ENCODE data around the gene ALKBH4. TPM values are rescaled to one million over a fixed set of nuclear protein-coding genes. Genes with fewer than 3 reads are reported as not detected.
"Not testable (repeated sequence)": the region's sequence is repeated elsewhere in the genome, so short reads cannot be mapped to it uniquely, and the experiment has no call there.

Gene ALKBH4
- 10 to 100 TPM in 1 of 2 donors, 1 to 10 TPM in 1; 9.1 to 11.8 TPM for total RNA-seq

- Mint-ChIP-seq H3K27ac (peak within 1 kb of the TSS; percentile 79), H3K4me3 (peak within 1 kb of the TSS; percentile 94 to 96), H3K4me1 (ENCODE audit: low read depth) (peaks cover 37% of the 10 kb centered on the region), H3K27me3 (ENCODE audit: low read depth) (no peaks in the 10 kb centered on the region), H3K36me3 (ENCODE audit: insufficient read depth in 2 of 2) (peaks cover 0 to 2% of the 10 kb centered on the region in 2 donors), H3K9me3 (no peaks in the 10 kb centered on the region)
- DNase-seq: peak; percentile 98
- peak; percentile 96 for ATAC-seq (replicated peaks in 1 of 2)
These were observed at the start of gene ALKBH4, which contains the start of gene LRWD1 for GRCh38 chr7:102464577-102465280. Gene ALKBH4 (minus strand): TSS chr7:102464863. CDS start chr7:102464836, 27 bp downstream. Gene LRWD1 (plus strand): TSS chr7:102464984. CDS start chr7:102465081, 97 bp downstream.

- H3K4me1 Mint-ChIP-seq (ENCODE audit: low read depth); ATAC-seq (replicated peaks in 1 of 2); H3K27ac Mint-ChIP-seq; H3K27me3 Mint-ChIP-seq (ENCODE audit: low read depth); DNase-seq; H3K9me3 Mint-ChIP-seq; H3K36me3 Mint-ChIP-seq (ENCODE audit: insufficient read depth in 2 of 2): not testable (repeated sequence)
- H3K4me3 Mint-ChIP-seq: peak overlapping the region in 1 of 2 donors; percentile 55
These were observed 48.1 kb upstream of the ALKBH4 start for GRCh38 chr7:102512642-102513221.

GRCh38 chr7:102511860-102512522 is 47.3 kb upstream of the ALKBH4 start:
- not testable (repeated sequence) for H3K36me3 Mint-ChIP-seq (ENCODE audit: insufficient read depth in 2 of 2); DNase-seq; H3K27ac Mint-ChIP-seq; H3K4me1 Mint-ChIP-seq (ENCODE audit: low read depth); H3K9me3 Mint-ChIP-seq; H3K27me3 Mint-ChIP-seq (ENCODE audit: low read depth)
- peak overlapping the region in 1 of 2 donors; percentile 55 for H3K4me3 Mint-ChIP-seq
- peak; percentile 79 to 80 for ATAC-seq (replicated peaks in 1 of 2)

GRCh38 chr7:102510575-102510974 is 45.9 kb upstream of the ALKBH4 start:
- not testable (repeated sequence) for H3K9me3 Mint-ChIP-seq; ATAC-seq (replicated peaks in 1 of 2); H3K36me3 Mint-ChIP-seq (ENCODE audit: insufficient read depth in 2 of 2); H3K4me3 Mint-ChIP-seq; DNase-seq; H3K27me3 Mint-ChIP-seq (ENCODE audit: low read depth); H3K27ac Mint-ChIP-seq; H3K4me1 Mint-ChIP-seq (ENCODE audit: low read depth)

DNA sequence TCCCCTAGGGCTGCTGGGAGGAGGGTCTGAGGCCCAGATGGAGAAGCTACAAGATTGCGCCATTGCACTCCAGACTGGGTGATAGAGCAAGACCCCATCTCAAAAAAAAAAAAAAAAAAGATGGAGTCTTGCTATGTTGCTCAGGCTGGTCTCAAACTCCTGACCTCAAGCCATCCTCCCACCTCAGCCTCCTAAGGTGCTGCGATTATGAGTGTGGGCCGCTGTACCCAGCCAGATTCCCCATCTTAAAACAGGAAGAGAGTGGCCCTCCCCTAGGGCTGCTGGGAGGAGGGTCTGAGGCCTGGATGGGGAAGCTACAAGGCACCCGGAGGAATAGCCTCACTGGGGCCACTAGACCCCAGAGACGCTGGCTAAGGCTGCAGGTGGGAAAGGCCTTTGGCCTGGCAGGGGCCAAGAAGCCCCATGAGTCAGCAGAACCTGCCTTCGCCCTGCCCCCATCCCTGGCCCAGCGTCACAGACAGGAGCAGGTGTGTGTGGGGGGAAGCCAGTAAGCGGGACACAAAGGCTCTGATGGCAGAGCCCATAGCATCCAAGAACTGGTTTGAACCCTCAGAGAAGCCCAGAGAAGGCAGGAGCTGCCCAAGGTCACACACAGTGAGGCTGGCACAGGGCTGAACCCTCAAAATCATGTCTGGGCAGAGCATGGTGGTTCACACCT is 42.9 kb upstream of the ALKBH4 start:
- H3K9me3 Mint-ChIP-seq; H3K27ac Mint-ChIP-seq; H3K4me1 Mint-ChIP-seq (ENCODE audit: low read depth); H3K36me3 Mint-ChIP-seq (ENCODE audit: insufficient read depth in 2 of 2); H3K27me3 Mint-ChIP-seq (ENCODE audit: low read depth); ATAC-seq (replicated peaks in 1 of 2); H3K4me3 Mint-ChIP-seq: not testable (repeated sequence)
- DNase-seq: peak in 1 of 2 donors; percentile 0

- H3K27me3 Mint-ChIP-seq (ENCODE audit: low read depth); H3K4me1 Mint-ChIP-seq (ENCODE audit: low read depth); H3K9me3 Mint-ChIP-seq; H3K4me3 Mint-ChIP-seq; H3K36me3 Mint-ChIP-seq (ENCODE audit: insufficient read depth in 2 of 2); H3K27ac Mint-ChIP-seq: not testable (repeated sequence)
- DNase-seq: peak in 1 of 2 donors; percentile 2
- ATAC-seq (replicated peaks in 1 of 2): peak in 1 of 2 donors; percentile 15
These were observed 40.9 kb upstream of the ALKBH4 start for GRCh38 chr7:102505298-102506185.

DNA sequence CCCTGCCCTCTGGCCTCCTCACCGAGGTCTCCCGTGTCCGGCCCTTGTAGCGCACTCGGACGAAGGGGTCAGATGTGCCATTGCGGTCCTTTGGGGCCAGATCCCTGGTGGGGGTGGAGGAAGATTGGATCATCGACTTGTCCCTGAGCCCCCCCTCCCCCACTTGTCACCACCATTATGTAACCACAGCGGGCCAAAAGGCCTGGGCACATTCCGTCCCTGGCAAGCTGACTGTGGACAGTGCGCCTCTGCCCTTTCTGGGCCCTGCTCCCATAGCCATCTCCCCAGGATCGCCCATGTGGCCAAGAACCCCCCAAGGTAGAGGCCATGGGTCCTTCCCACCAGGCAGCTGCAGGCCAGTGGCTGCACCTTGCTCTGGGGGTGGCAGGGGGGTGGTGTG is 38.5 kb upstream of the ALKBH4 start:
- ATAC-seq (replicated peaks in 1 of 2): not testable (repeated sequence)

GRCh38 chr7:102498321-102498720 is 33.7 kb upstream of the ALKBH4 start:
- not testable (repeated sequence) for H3K9me3 Mint-ChIP-seq; H3K27me3 Mint-ChIP-seq (ENCODE audit: low read depth); H3K27ac Mint-ChIP-seq; H3K4me1 Mint-ChIP-seq (ENCODE audit: low read depth); DNase-seq; ATAC-seq (replicated peaks in 1 of 2); H3K4me3 Mint-ChIP-seq; H3K36me3 Mint-ChIP-seq (ENCODE audit: insufficient read depth in 2 of 2)

More for the DNA sequence above, 38.5 kb upstream of the ALKBH4 start:
- not testable (repeated sequence) for H3K27ac Mint-ChIP-seq; H3K4me1 Mint-ChIP-seq (ENCODE audit: low read depth); H3K4me3 Mint-ChIP-seq; DNase-seq; H3K36me3 Mint-ChIP-seq (ENCODE audit: insufficient read depth in 2 of 2); H3K27me3 Mint-ChIP-seq (ENCODE audit: low read depth); H3K9me3 Mint-ChIP-seq

- not testable (repeated sequence) for H3K4me1 Mint-ChIP-seq (ENCODE audit: low read depth); H3K27ac Mint-ChIP-seq; H3K9me3 Mint-ChIP-seq; ATAC-seq (replicated peaks in 1 of 2); H3K4me3 Mint-ChIP-seq; H3K27me3 Mint-ChIP-seq (ENCODE audit: low read depth); DNase-seq; H3K36me3 Mint-ChIP-seq (ENCODE audit: insufficient read depth in 2 of 2)
These were observed 32.6 kb upstream of the ALKBH4 start for GRCh38 chr7:102497308-102497707.

DNA sequence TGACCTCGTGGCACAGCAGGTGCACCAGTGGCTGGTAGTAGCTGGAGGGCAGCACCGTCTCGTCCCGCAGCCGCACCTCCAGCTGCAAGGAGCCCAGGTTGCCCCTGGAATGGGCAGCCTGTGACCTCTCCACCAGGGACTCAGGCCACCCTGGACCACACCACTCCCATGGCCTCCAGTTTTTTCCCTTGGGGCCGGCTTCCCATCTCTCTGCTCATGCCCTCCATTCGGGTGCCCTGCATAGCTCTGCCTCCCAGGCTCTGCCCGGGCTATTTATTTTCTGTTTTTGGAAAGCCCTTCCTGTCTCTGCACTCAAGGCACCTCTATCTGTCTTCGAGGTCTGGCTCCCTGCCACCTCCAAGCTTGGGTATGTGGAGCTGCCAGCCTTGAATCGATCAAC is 32.2 kb upstream of the ALKBH4 start:
- not testable (repeated sequence) for H3K36me3 Mint-ChIP-seq (ENCODE audit: insufficient read depth in 2 of 2); H3K9me3 Mint-ChIP-seq; H3K27me3 Mint-ChIP-seq (ENCODE audit: low read depth); H3K27ac Mint-ChIP-seq; ATAC-seq (replicated peaks in 1 of 2); H3K4me3 Mint-ChIP-seq; H3K4me1 Mint-ChIP-seq (ENCODE audit: low read depth); DNase-seq

- H3K4me3 Mint-ChIP-seq; H3K4me1 Mint-ChIP-seq (ENCODE audit: low read depth); H3K27ac Mint-ChIP-seq; H3K36me3 Mint-ChIP-seq (ENCODE audit: insufficient read depth in 2 of 2); H3K9me3 Mint-ChIP-seq; H3K27me3 Mint-ChIP-seq (ENCODE audit: low read depth); DNase-seq: not testable (repeated sequence)
- peak; percentile 75 to 83 for ATAC-seq (replicated peaks in 1 of 2)
These were observed 29.9 kb upstream of the ALKBH4 start for GRCh38 chr7:102494473-102495149.

- ATAC-seq (replicated peaks in 1 of 2) (peak in 1 of 2 donors; percentile 14), DNase-seq (peak in 1 of 2 donors; percentile 29)
- H3K4me3 Mint-ChIP-seq; H3K9me3 Mint-ChIP-seq; H3K4me1 Mint-ChIP-seq (ENCODE audit: low read depth); H3K27ac Mint-ChIP-seq; H3K36me3 Mint-ChIP-seq (ENCODE audit: insufficient read depth in 2 of 2); H3K27me3 Mint-ChIP-seq (ENCODE audit: low read depth): not testable (repeated sequence)
These were observed 29.4 kb upstream of the ALKBH4 start for GRCh38 chr7:102494026-102494425.

Data from activated T-cell treated with anti-CD3 and anti-CD28 coated beads, Interleukin-2, amount 50 U/mL, for 72 hours (primary cell).